Measurements from ENCODE around the gene LYRM4. TPM values are rescaled to one million over a fixed set of nuclear protein-coding genes. Genes with fewer than 3 reads are reported as not detected.

The LYRM4 gene
- total and polyA plus RNA-seq, 9 of the 15 experiments (the other 6 are each of a cell fraction or from before 2014, with no cell fraction given) = 24.2 to 69.4 (median 41.8) TPM

- Histone ChIP-seq H3K36me3 (ENCODE audit: control insufficient read depth, insufficient read depth, low read length) (no peaks in the 10 kb centered on the region), H3K9me3 (replicated peaks; ENCODE audit: control insufficient read depth, insufficient read depth, low read depth, low read length) (no peaks in the 10 kb centered on the region), H3K27ac (ENCODE audit: extremely low read depth, low read depth, low read length) (no peak overlapping the region), H3K9me1 (ENCODE audit: control insufficient read depth, insufficient read depth, low read length) (no peaks in the 10 kb centered on the region), H3K4me3 (no peak overlapping the region), H3K79me2 (ENCODE audit: control insufficient read depth, insufficient read depth, low read length) (no peaks in the 10 kb centered on the region), H4K20me1 (replicated peaks; ENCODE audit: control insufficient read depth, insufficient read depth, low read length) (no peaks in the 10 kb centered on the region), H2AFZ (ENCODE audit: low read depth, low read length) (no peak overlapping the region), H3K27me3 (ENCODE audit: control insufficient read depth in 2 of 2, insufficient read depth in 2 of 2, low read length in 2 of 2) (peaks cover 17 to 48% of the 10 kb centered on the region in 2 experiments; a peak in 3 of 5 replicates), H3K4me1 (replicated peaks in 1 of 2; ENCODE audit: control insufficient read depth in 2 of 2, insufficient read depth in 2 of 2, low read length in 2 of 2) (peaks cover 5 to 16% of the 10 kb centered on the region in 2 experiments; a peak in 3 of 5 replicates), H3K9ac (ENCODE audit: insufficient read depth in 1 of 2, low read depth in 2 of 2, low read length in 2 of 2) (no peak overlapping the region), H3K4me2 (ENCODE audit: insufficient read depth, low read length) (no peak overlapping the region)
- intact Hi-C loops (cut with micrococcal nuclease) = no loop called here
- POLR2A ChIA-PET = no interaction called here
- TF ChIP-seq RAD51 (IDR thresholded peaks at IDR 0.05; ENCODE audit: borderline replicate concordance, low read depth) (no peak), ERF (CRISPR knock-in tag; IDR thresholded peaks at IDR 0.05) (no peak), RNF219 (CRISPR knock-in tag; IDR thresholded peaks at IDR 0.05) (no peak), ATF6 (CRISPR knock-in tag; IDR thresholded peaks at IDR 0.05) (no peak), TCFL5 (CRISPR knock-in tag; conservative IDR thresholded peaks at IDR 0.05) (no peak), MXD1 (CRISPR knock-in tag; IDR thresholded peaks at IDR 0.05; ENCODE audit: borderline replicate concordance, poor library complexity, severe bottlenecking) (no peak), SMAD3 (CRISPR knock-in tag; conservative IDR thresholded peaks at IDR 0.05) (no peak), ASH1L (IDR thresholded peaks at IDR 0.05; ENCODE audit: borderline replicate concordance, low read depth, partially characterized antibody) (no peak), ZFP91 (CRISPR knock-in tag; IDR thresholded peaks at IDR 0.05) (no peak), FOXP1 (CRISPR knock-in tag; IDR thresholded peaks at IDR 0.05) (no peak), NFE2L1 (tag; IDR thresholded peaks at IDR 0.05; ENCODE audit: borderline replicate concordance, low read depth) (no peak), ARHGAP35 (IDR thresholded peaks at IDR 0.05; ENCODE audit: partially characterized antibody) (no peak)
- ATAC-seq (no peak), DNase-seq (ENCODE audit: extremely low read depth in 1 of 4, low spot score in 3 of 4) (no peak), FAIRE-seq (no peak)
- in situ Hi-C loops (cut with MboI) = no loop called here
- CTCF ChIA-PET (ENCODE audit: low intra/inter-chr PET ratio) = no interaction called here
- BruUV-seq (replicated peaks) = no TSS peak
- WGBS (ENCODE audit: insufficient coverage, low coverage, missing lambda C conversion rate) = 3% methylated on average over 3 of the region's 3 CpGs
Measured at GRCh38 chr6:5081182-5081581, 179.6 kb downstream of the LYRM4 start.

Measured in K562 (cell line).